HG03565 (cell line): ENCODE measurements around the gene DPY30.

Source experiments
- ATAC-seq: cut with Tn5 transposase; IDR thresholded peaks from one replicate; pipeline ENCODE4 v1.9.1; 2021; ENCODE audit warnings: mild to moderate bottlenecking, moderate library complexity; ENCODE audit not compliant: unreplicated experiment

DPY30 gene

DNA sequence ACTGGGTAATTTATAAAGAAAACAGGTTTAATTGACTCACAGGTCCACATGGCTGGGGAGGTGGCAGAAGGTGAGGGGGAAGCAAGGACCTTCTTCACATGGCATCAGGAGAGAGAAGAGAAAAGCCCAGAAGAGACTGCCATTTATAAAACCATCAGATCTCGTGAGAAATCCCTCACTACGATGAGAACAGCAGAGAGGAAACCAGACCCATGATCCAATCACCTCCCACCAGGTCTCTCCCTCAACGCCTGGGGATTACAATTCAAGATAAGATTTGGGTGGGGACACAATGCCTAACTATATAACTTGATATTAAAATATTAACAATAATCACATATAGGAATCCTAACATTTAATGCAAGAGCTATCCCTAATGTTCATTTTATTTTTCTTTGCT, 60.6 kb downstream of the DPY30 start:
- no peak for ATAC-seq

DNA sequence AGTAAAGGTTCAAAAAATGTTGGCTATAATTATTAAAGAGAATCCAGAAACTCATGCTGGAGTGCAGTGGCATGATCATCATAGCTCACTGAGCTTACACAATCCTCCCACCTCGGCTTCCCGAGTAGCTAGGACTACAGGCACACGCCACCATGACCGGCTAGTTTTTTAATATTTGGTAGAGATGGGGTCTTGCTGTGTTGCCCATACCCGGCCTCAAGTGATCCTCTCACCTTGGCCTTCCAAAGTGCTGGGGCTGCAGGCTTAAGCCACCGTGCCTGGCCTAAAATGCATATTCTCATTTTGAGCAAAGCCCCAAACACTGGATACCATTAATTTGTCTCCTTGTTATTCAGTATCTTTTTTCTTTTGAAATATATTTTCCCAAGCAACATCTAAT, 61.2 kb downstream of the DPY30 start:
- ATAC-seq, result no peak
